Stimulated activated CD8-positive, alpha-beta memory T cell treated with anti-CD3 and anti-CD28 coated beads, Interleukin-12 subunit alpha, Interleukin-12 subunit beta, amount 100 ng/mL, for 4 hours (primary cell): ENCODE measurements around the gene HSPB9.

ENCODE experiments used
- DNase-seq: peaks from one replicate; pipeline ENCODE4 v3.0.0-alpha.2; 2020; ENCODE audit warnings: low read depth

The HSPB9 gene

GRCh38 chr17:42101513-42102292, 20.9 kb upstream of the HSPB9 start:
- peak; percentile 40 for DNase-seq

GRCh38 chr17:42103221-42103954, 19.2 kb upstream of the HSPB9 start:
- DNase-seq = no peak

- DNase-seq = no peak
These were observed 18.3 kb upstream of the HSPB9 start for GRCh38 chr17:42104264-42104663.

GRCh38 chr17:42106009-42106408, 16.6 kb upstream of the HSPB9 start:
- no peak for DNase-seq

- no peak for DNase-seq
These were observed 15.5 kb upstream of the HSPB9 start for GRCh38 chr17:42107124-42107523.

GRCh38 chr17:42107597-42108576, 14.7 kb upstream of the HSPB9 start:
- peak; percentile 88 for DNase-seq

- DNase-seq = no peak
These were observed 13.5 kb upstream of the HSPB9 start for GRCh38 chr17:42109086-42109485.

- DNase-seq = no peak
These were observed 12.0 kb upstream of the HSPB9 start for GRCh38 chr17:42110301-42111264.

GRCh38 chr17:42111265-42111636, 11.4 kb upstream of the HSPB9 start:
- DNase-seq = no peak

GRCh38 chr17:42111871-42112551, 10.6 kb upstream of the HSPB9 start:
- peak; percentile 11 for DNase-seq

GRCh38 chr17:42112552-42113176, 9.9 kb upstream of the HSPB9 start, which contains the start of gene DHX58:
DHX58 (minus strand) TSS chr17:42112714; CDS start chr17:42111892, 822 bp downstream.
- peak; percentile 60 for DNase-seq

- DNase-seq = no peak
These were observed 9.1 kb upstream of the HSPB9 start for GRCh38 chr17:42113293-42114069.

- DNase-seq = no peak
These were observed 8.5 kb upstream of the HSPB9 start for GRCh38 chr17:42114118-42114517.

- DNase-seq = peak; percentile 63
These were observed 5.8 kb upstream of the HSPB9 start for GRCh38 chr17:42116705-42117396.

GRCh38 chr17:42117397-42118125, 5.0 kb upstream of the HSPB9 start:
- no peak for DNase-seq

GRCh38 chr17:42118126-42118510, 4.5 kb upstream of the HSPB9 start:
- DNase-seq = no peak

GRCh38 chr17:42118545-42118944, 4.1 kb upstream of the HSPB9 start:
- DNase-seq = no peak

- no peak for DNase-seq
These were observed 3.3 kb upstream of the HSPB9 start for GRCh38 chr17:42119301-42119700.
